ENCODE measurements around the gene FKTN.

DNA sequence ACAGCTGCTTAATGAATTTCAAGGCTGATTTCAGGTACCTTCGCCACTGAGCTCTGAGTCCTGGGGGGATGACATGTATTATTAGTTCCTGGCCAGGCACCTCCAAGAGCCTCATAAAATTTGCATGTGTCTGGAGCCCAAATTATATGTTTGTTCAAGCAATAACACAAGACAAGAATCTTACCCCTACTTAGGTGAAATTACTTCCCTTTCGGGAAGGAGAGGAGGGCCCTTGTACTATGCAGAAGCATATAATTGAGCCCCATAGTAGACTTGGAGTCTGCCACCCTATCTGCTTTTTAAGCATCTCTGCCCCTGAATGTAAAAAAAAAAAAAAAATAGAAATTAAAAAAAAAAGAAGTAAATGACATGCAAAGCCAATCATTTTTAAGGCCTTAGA lies 123.4 kb downstream of the FKTN start:
- TF ChIP-seq MYC (IDR thresholded peaks at IDR 0.05; ENCODE audit: low read depth, low read length): no peak
- TF ChIP-seq, protein P1, sequence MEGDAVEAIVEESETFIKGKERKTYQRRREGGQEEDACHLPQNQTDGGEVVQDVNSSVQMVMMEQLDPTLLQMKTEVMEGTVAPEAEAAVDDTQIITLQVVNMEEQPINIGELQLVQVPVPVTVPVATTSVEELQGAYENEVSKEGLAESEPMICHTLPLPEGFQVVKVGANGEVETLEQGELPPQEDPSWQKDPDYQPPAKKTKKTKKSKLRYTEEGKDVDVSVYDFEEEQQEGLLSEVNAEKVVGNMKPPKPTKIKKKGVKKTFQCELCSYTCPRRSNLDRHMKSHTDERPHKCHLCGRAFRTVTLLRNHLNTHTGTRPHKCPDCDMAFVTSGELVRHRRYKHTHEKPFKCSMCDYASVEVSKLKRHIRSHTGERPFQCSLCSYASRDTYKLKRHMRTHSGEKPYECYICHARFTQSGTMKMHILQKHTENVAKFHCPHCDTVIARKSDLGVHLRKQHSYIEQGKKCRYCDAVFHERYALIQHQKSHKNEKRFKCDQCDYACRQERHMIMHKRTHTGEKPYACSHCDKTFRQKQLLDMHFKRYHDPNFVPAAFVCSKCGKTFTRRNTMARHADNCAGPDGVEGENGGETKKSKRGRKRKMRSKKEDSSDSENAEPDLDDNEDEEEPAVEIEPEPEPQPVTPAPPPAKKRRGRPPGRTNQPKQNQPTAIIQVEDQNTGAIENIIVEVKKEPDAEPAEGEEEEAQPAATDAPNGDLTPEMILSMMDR (IDR thresholded peaks at IDR 0.05; ENCODE audit: extremely low read depth in 1 of 2, insufficient read depth in 1 of 2, low read depth in 1 of 2, low read length in 2 of 2): no peak
- TF ChIP-seq POLR2AphosphoS5 (IDR thresholded peaks at IDR 0.05; ENCODE audit: insufficient read depth, low read depth, low read length): no peak
